Spleen (tissue), 11 donors: ENCODE data around the gene ZC3H12D. TPM values are rescaled to one million over a fixed set of nuclear protein-coding genes. Genes with fewer than 3 reads are reported as not detected.
A peak's percentile ranks its signal among the peaks of the same experiment; 100 is the strongest.

Source experiments
- DNase-seq: peaks from one replicate; pipeline ENCODE4 v3.0.0-alpha.2; 2020
- H3K27ac ChIP-seq, 8 donors: fragments of 200-600 bp; sonication (generic) in 7 of 8; 1 replicate in 4 of 8; 2 replicates in 4 of 8; pipeline versions ENCODE4 v1.5.0 to v1.8.0; 2016 to 2021; ENCODE audit warnings: inconsistent platforms in 4 of 8, mild to moderate bottlenecking in 4 of 8, moderate library complexity in 1 of 8
- H3K27me3 ChIP-seq, 7 donors: fragments of 200-600 bp; sonication (generic) in 6 of 7; replicated peaks in 1 of 7; 1 replicate in 4 of 7; 2 replicates in 3 of 7; pipeline versions ENCODE4 v1.5.0 to v1.8.0; 2016 to 2021; ENCODE audit warnings: inconsistent platforms in 3 of 7, mild to moderate bottlenecking in 1 of 7
- H3K36me3 ChIP-seq, 6 donors: fragments of 200-600 bp; sonication (generic) in 5 of 6; 1 replicate in 4 of 6; 2 replicates in 2 of 6; pipeline versions ENCODE4 v1.5.0 to v1.8.0; 2016 to 2021; ENCODE audit warnings: inconsistent platforms in 2 of 6
- H3K4me1 ChIP-seq, 6 donors: fragments of 200-600 bp; sonication (generic) in 5 of 6; 1 replicate in 3 of 6; 2 replicates in 3 of 6; pipeline versions ENCODE4 v1.5.0 to v1.8.0; 2016 to 2021; ENCODE audit warnings: inconsistent platforms in 3 of 6
- H3K4me3 ChIP-seq, 8 donors: fragments of 200-600 bp; sonication (generic) in 7 of 8; 1 replicate in 4 of 8; 2 replicates in 4 of 8; pipeline versions ENCODE4 v1.5.0 to v1.8.0; 2016 to 2021; ENCODE audit warnings: inconsistent platforms in 4 of 8, mild to moderate bottlenecking in 4 of 8, moderate library complexity in 2 of 8
- H3K9me3 ChIP-seq, 8 donors: fragments of 200-600 bp; sonication (generic) in 7 of 8; 1 replicate in 4 of 8; 2 replicates in 4 of 8; pipeline versions ENCODE4 v1.5.0 to v1.8.0; 2016 to 2021; ENCODE audit warnings: inconsistent platforms in 4 of 8
- POLR2A ChIP-seq, 3 donors: fragments of 450-650 bp; IDR thresholded peaks; one replicate each; pipeline ENCODE4 v1.5.1; 2017; ENCODE audit warnings: antibody characterized with exemption in 3 of 3, mild to moderate bottlenecking in 1 of 3
- POLR2AphosphoS5 ChIP-seq, 3 donors: sonication (generic); formaldehyde crosslinking; IDR thresholded peaks; one replicate each; pipeline ENCODE4 v1.5.1; 2017; ENCODE audit warnings: antibody characterized with exemption in 3 of 3
- WGBS, 5 donors: extraction: QIAGEN DNeasy Blood & Tissue Kit in 3 of 5; methylation state at CpG; one replicate each; pipeline versions ENCODE4 v1.1.5 to v1.1.7; 2013 to 2018; 5-methylcytosine and 5-hydroxymethylcytosine counted together
- intact Hi-C: fragments of 100-400 bp; cut with DNase I; formaldehyde crosslinking; loops from one replicate; pipeline ENCODE4 v1.15.0; 2023; ENCODE audit warnings: low total_unique reads
- polyA plus RNA-seq, 3 donors: library from polyadenylated mRNA; stranded (reverse); fragments of 200-250 nt; gene quantifications; one replicate each; pipeline ENCODE4 v1.2.1, GENCODE V29; 2013
- total RNA-seq, 7 donors: library from RNA; depleted of rRNA in 3 of 7; stranded (reverse); fragments of >200 nt in 3 of 7; fragmentation: NEBNext Ultra II Directional in 4 of 7; extraction: Animal tissue kit (Norgen Biotek cat#: 25700) in 4 of 7; gene quantifications; one replicate each; pipeline versions ENCODE4 v1.1.0 to v1.2.1, GENCODE V29; 2016 to 2021
- TF ChIP-seq, protein P1 (sequence below), 11 experiments: fragments of 200-600 bp in 7 of 11; fragments of 450-650 bp in 4 of 11; sonication (generic) in 4 of 11; IDR thresholded peaks in 8 of 11; conservative IDR thresholded peaks in 3 of 11; 1 replicate in 7 of 11; 2 replicates in 4 of 11; pipeline versions ENCODE4 v1.4.0 to v1.8.0; 2016 to 2021; ENCODE audit warnings: antibody characterized with exemption in 11 of 11, inconsistent platforms in 4 of 11, mild to moderate bottlenecking in 1 of 11
- donor health status: healthy with polysubstance abuse.
- donor health status: DM: no; HTN: no; CAD: no; lungs with moderate emphysema.
- donor health status: DM: no; HTN: no; CAD: no.
- donor health status: Bipolar disorder and iron deficiency.
- donor health status: healthy.
- donor health status: DM: no; HTN: no; CAD: no.
- donor health status: DM: yes; HTN: yes; CAD: no.

ZC3H12D gene
- total and polyA plus RNA-seq, 10 donors: 15.2 to 38.4 (median 22.8) TPM

DNA sequence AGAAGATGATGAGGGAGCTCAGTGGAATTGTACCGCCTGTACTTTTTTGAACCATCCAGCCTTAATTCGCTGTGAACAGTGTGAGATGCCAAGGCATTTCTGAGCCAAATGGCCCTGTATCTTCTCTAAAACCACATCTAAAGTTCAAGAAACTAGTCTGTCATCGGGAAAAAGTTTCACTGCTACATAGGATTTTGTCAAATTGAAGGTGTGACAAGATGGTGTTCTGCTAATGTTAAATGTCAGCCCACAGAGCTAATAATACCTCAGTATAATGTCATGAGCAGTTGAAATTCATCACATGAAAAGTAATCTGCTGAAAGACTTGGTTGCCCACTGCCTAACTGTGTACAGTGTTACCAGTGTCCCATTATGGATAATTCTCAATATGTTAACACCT lies 75.2 kb downstream of the ZC3H12D start:
- H3K9me3 ChIP-seq: no peaks in the 10 kb centered on the region
- H3K4me3 ChIP-seq: no peak overlapping the region
- intact Hi-C loops: no loop called here
- TF ChIP-seq, protein P1, sequence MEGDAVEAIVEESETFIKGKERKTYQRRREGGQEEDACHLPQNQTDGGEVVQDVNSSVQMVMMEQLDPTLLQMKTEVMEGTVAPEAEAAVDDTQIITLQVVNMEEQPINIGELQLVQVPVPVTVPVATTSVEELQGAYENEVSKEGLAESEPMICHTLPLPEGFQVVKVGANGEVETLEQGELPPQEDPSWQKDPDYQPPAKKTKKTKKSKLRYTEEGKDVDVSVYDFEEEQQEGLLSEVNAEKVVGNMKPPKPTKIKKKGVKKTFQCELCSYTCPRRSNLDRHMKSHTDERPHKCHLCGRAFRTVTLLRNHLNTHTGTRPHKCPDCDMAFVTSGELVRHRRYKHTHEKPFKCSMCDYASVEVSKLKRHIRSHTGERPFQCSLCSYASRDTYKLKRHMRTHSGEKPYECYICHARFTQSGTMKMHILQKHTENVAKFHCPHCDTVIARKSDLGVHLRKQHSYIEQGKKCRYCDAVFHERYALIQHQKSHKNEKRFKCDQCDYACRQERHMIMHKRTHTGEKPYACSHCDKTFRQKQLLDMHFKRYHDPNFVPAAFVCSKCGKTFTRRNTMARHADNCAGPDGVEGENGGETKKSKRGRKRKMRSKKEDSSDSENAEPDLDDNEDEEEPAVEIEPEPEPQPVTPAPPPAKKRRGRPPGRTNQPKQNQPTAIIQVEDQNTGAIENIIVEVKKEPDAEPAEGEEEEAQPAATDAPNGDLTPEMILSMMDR (IDR thresholded peaks at IDR 0.05 in 8 of 11, conservative IDR thresholded peaks at IDR 0.05 in 3 of 11): no peak
- TF ChIP-seq POLR2A (IDR thresholded peaks at IDR 0.05): no peak
- TF ChIP-seq POLR2AphosphoS5 (IDR thresholded peaks at IDR 0.05): no peak
- H3K27me3 ChIP-seq: no peaks in the 10 kb centered on the region
- H3K4me1 ChIP-seq: peaks cover 0 to 6% (median 0%) of the 10 kb centered on the region in 6 donors
- peaks cover 0 to 64% (median 22%) of the 10 kb centered on the region in 6 donors for H3K36me3 ChIP-seq
- 89 to 95% (median 93%) methylated on average over 3 of the region's 3 CpGs for WGBS, 5 donors
- DNase-seq: no peak
- no peak overlapping the region for H3K27ac ChIP-seq

DNA sequence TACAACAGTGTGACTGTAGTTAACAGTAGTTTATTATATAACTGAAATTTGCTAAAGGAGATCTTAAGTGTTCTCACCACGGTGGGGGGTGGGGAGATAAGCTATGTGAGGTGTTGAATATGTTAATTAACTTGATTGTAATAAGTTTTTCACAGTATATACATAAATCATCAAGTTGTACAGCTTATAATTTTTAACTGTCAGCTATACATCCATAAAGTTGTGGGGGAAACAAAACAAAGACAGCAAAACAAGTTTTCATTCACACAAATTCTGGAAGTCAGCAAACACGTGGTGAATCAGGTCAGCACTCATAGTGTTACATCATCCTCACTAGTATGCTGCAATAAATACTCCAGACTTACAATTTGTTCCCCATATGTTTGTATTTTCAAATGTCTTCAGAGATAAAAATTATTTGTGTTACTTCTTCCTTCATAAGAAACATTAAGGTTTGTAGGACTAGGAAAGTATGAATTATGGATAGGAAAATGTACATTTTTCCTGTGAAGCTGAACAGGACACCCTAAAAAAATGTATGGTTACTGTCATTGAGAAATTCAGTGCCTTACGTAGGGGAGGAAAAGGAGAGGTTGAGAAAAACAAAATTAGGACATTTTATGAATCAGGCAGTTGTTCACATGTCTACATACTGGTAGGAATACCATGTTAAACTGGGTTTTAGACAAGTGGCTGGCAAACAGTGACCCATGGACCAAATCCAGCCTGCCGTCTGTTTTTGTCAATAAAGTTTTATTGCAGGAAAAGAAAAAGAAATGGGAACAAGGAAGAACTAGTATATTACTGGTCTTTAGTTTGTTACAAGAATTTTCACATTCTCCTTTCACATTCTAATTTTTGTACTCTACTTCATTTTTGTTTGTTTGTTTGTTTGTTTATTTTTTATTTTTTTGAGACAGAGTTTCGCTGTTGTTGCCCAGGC lies 78.7 kb downstream of the ZC3H12D start:
- DNase-seq: no peak
- intact Hi-C loops: no loop called here
- TF ChIP-seq, protein P1 (IDR thresholded peaks at IDR 0.05 in 8 of 11, conservative IDR thresholded peaks at IDR 0.05 in 3 of 11): no peak
- TF ChIP-seq POLR2AphosphoS5 (IDR thresholded peaks at IDR 0.05) (no peak), POLR2A (IDR thresholded peaks at IDR 0.05) (no peak)
- Histone ChIP-seq H3K4me1 (peaks cover 0 to 6% (median 0%) of the 10 kb centered on the region in 6 donors), H3K27me3 (no peaks in the 10 kb centered on the region), H3K4me3 (no peak overlapping the region), H3K9me3 (no peaks in the 10 kb centered on the region), H3K27ac (peak overlapping the region in 4 of 8 donors; percentile 36 to 62 (median 42)), H3K36me3 (peaks cover 0 to 76% (median 37%) of the 10 kb centered on the region in 6 donors)
- 65 to 89% (median 78%) methylated on average over 5 of the region's 5 CpGs for WGBS, 5 donors

DNA sequence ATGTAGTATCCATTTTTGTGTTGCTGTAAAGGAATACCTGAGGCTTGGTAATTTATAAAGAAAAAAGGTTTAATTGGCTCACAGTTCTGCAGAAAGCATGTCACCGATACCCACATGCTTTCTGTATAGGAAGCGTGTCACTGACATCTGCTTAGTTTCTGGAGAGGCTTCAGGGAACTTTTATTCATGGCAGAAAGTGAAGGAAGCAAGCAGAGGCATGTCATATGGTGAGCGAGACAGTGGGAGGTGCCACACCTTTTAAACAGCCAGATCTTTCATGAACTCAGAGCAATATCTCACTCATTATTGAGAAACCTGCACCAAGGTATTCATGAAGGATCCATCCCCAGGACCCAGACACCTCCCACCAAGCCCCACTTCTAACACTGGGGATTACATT lies 81.3 kb downstream of the ZC3H12D start:
- Histone ChIP-seq H3K4me1 (peaks cover 0 to 6% (median 0%) of the 10 kb centered on the region in 6 donors), H3K27me3 (no peaks in the 10 kb centered on the region), H3K36me3 (peaks cover 0 to 79% (median 38%) of the 10 kb centered on the region in 6 donors), H3K9me3 (no peaks in the 10 kb centered on the region), H3K27ac (no peak overlapping the region), H3K4me3 (no peak overlapping the region)
- no peak for DNase-seq
- 95 to 100% (median 97%) methylated on average over 3 of the region's 3 CpGs for WGBS, 5 donors
- TF ChIP-seq, protein P1 (IDR thresholded peaks at IDR 0.05 in 8 of 11, conservative IDR thresholded peaks at IDR 0.05 in 3 of 11): no peak
- TF ChIP-seq POLR2AphosphoS5 (IDR thresholded peaks at IDR 0.05): no peak
- TF ChIP-seq POLR2A (IDR thresholded peaks at IDR 0.05): no peak
- intact Hi-C loops: no loop called here

DNA sequence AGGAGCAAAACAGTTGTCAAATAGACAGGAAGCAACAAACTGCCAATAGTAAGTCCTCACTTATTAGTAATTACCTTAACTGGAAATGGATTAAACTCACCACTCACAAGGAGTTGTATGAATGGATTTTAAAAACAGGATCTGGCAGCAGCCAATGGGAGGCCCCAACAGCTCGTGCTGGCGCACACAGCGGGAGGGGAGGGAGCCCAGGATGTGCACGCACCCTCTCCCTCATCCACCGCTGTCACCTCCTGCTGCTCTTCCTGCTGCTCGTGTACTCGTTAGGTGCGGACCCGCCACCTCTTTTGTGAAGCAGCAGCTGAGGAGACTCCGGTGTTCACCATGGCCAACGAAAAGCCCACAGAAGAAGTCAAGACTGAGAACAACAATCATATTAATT lies 84.8 kb downstream of the ZC3H12D start, which contains the start of gene SUMO4:
TSS of gene SUMO4 (plus strand) at position 213 of the 400 bp plus-strand sequence. CDS start at position 343, 130 bp downstream.
- intact Hi-C loops: no loop called here
- WGBS, 5 donors: 96 to 99% (median 99%) methylated on average over 11 of the region's 11 CpGs
- Histone ChIP-seq H3K36me3 (peaks cover 0 to 91% (median 38%) of the 10 kb centered on the region in 6 donors), H3K9me3 (no peaks in the 10 kb centered on the region), H3K27ac (no peak within 1 kb of the TSS), H3K27me3 (no peaks in the 10 kb centered on the region), H3K4me3 (no peak within 1 kb of the TSS), H3K4me1 (no peaks in the 10 kb centered on the region)
- no peak for DNase-seq
- TF ChIP-seq POLR2AphosphoS5 (IDR thresholded peaks at IDR 0.05): peak; percentile 26 to 57 (median 27)
- TF ChIP-seq POLR2A (IDR thresholded peaks at IDR 0.05): no peak
- TF ChIP-seq, protein P1 (IDR thresholded peaks at IDR 0.05 in 8 of 11, conservative IDR thresholded peaks at IDR 0.05 in 3 of 11): no peak
